Measurements from ENCODE around the gene TEX29.

DNA sequence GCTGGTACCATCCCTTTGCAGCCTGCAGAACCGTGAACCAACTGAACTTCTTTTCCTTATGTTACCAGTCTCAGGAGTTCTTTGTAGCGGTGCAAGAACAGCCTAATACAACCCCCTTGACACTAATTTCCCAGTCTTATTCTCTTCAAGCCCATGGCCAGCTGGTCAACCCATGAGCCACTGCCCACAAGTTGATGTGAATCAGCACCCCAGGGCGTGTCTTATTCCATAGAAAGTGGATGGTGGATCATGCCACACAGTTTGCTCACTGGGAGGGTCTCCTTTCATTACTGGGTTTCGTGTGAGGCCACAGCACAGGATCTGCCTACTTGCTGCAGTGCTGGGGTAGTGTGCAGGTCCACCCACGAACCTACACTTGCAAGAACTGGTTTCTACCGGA lies 27.0 kb downstream of the TEX29 start:
- TF ChIP-seq, protein P1, sequence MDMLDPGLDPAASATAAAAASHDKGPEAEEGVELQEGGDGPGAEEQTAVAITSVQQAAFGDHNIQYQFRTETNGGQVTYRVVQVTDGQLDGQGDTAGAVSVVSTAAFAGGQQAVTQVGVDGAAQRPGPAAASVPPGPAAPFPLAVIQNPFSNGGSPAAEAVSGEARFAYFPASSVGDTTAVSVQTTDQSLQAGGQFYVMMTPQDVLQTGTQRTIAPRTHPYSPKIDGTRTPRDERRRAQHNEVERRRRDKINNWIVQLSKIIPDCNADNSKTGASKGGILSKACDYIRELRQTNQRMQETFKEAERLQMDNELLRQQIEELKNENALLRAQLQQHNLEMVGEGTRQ (IDR thresholded peaks at IDR 0.05; ENCODE audit: borderline replicate concordance, low read depth, low read length) = no peak
- no peak for TF ChIP-seq CTCF (IDR thresholded peaks at IDR 0.05)

Data from SK-N-SH (cell line).